Measurements from ENCODE around the gene COL25A1.

COL25A1 gene

GRCh38 chr4:108774809-108775530 lies 527.5 kb downstream of the COL25A1 start:
- H3K4me3 ChIP-seq (ENCODE audit: low read depth, low read length) = no peak overlapping the region
- no peak for DNase-seq (ENCODE audit: low read depth)
- TF ChIP-seq MYC (IDR thresholded peaks at IDR 0.05; ENCODE audit: low read depth, low read length) (no peak), CTCF (IDR thresholded peaks at IDR 0.05; ENCODE audit: low read depth, low read length) (no peak), POLR2A (IDR thresholded peaks at IDR 0.05; ENCODE audit: extremely low read depth, insufficient read length) (no peak), MAX (IDR thresholded peaks at IDR 0.05; ENCODE audit: low read depth, low read length) (no peak)

GRCh38 chr4:108772402-108772801 lies 530.1 kb downstream of the COL25A1 start:
- H3K4me3 ChIP-seq (ENCODE audit: low read depth, low read length) = no peak overlapping the region
- TF ChIP-seq MAX (IDR thresholded peaks at IDR 0.05; ENCODE audit: low read depth, low read length) (no peak), MYC (IDR thresholded peaks at IDR 0.05; ENCODE audit: low read depth, low read length) (no peak), CTCF (IDR thresholded peaks at IDR 0.05; ENCODE audit: low read depth, low read length) (no peak), POLR2A (IDR thresholded peaks at IDR 0.05; ENCODE audit: extremely low read depth, insufficient read length) (no peak)
- DNase-seq (ENCODE audit: low read depth) = no peak

GRCh38 chr4:108766058-108766457 lies 536.4 kb downstream of the COL25A1 start:
- DNase-seq (ENCODE audit: low read depth) = no peak
- TF ChIP-seq CTCF (IDR thresholded peaks at IDR 0.05; ENCODE audit: low read depth, low read length) (no peak), MYC (IDR thresholded peaks at IDR 0.05; ENCODE audit: low read depth, low read length) (no peak), POLR2A (IDR thresholded peaks at IDR 0.05; ENCODE audit: extremely low read depth, insufficient read length) (no peak), MAX (IDR thresholded peaks at IDR 0.05; ENCODE audit: low read depth, low read length) (no peak)
- H3K4me3 ChIP-seq (ENCODE audit: low read depth, low read length) = no peak overlapping the region

GRCh38 chr4:108763986-108764385 lies 538.5 kb downstream of the COL25A1 start:
- TF ChIP-seq MAX (IDR thresholded peaks at IDR 0.05; ENCODE audit: low read depth, low read length) (no peak), POLR2A (IDR thresholded peaks at IDR 0.05; ENCODE audit: extremely low read depth, insufficient read length) (no peak), MYC (IDR thresholded peaks at IDR 0.05; ENCODE audit: low read depth, low read length) (no peak), CTCF (IDR thresholded peaks at IDR 0.05; ENCODE audit: low read depth, low read length) (no peak)
- no peak for DNase-seq (ENCODE audit: low read depth)
- no peak overlapping the region for H3K4me3 ChIP-seq (ENCODE audit: low read depth, low read length)

- no peak overlapping the region for H3K4me3 ChIP-seq (ENCODE audit: low read depth, low read length)
- no peak for TF ChIP-seq MYC (IDR thresholded peaks at IDR 0.05; ENCODE audit: low read depth, low read length)
- no peak for TF ChIP-seq CTCF (IDR thresholded peaks at IDR 0.05; ENCODE audit: low read depth, low read length)
- no peak for TF ChIP-seq MAX (IDR thresholded peaks at IDR 0.05; ENCODE audit: low read depth, low read length)
- no peak for TF ChIP-seq POLR2A (IDR thresholded peaks at IDR 0.05; ENCODE audit: extremely low read depth, insufficient read length)
- no peak for DNase-seq (ENCODE audit: low read depth)
Measured at GRCh38 chr4:108763226-108763593, 539.2 kb downstream of the COL25A1 start.

Data from NB4 (cell line).